GM21619 (cell line): Measurements from ENCODE around the gene MFN2.
"Not testable (repeated sequence)": the region's sequence is repeated elsewhere in the genome, so short reads cannot be mapped to it uniquely, and the experiment has no call there.

Experiments used
- ATAC-seq: cut with Tn5 transposase; IDR thresholded peaks from one replicate; pipeline ENCODE4 v1.9.1; 2021; ENCODE audit not compliant: unreplicated experiment

The MFN2 gene

GRCh38 chr1:12019858-12020509 is 39.7 kb downstream of the MFN2 start:
- ATAC-seq: no peak

- no peak for ATAC-seq
These were observed 41.4 kb downstream of the MFN2 start for GRCh38 chr1:12021616-12022015.

GRCh38 chr1:12022036-12022435 is 41.8 kb downstream of the MFN2 start:
- no peak for ATAC-seq

GRCh38 chr1:12026586-12026985 is 46.3 kb downstream of the MFN2 start:
- ATAC-seq: no peak

GRCh38 chr1:12028248-12028647 is 48.0 kb downstream of the MFN2 start:
- no peak for ATAC-seq

GRCh38 chr1:12028957-12029511 is 48.8 kb downstream of the MFN2 start:
- no peak for ATAC-seq

GRCh38 chr1:12029720-12030339 is 49.6 kb downstream of the MFN2 start:
- no peak for ATAC-seq

GRCh38 chr1:12031039-12031980 is 51.1 kb downstream of the MFN2 start:
- no peak for ATAC-seq

GRCh38 chr1:12032161-12032621 is 51.9 kb downstream of the MFN2 start:
- no peak for ATAC-seq

- ATAC-seq: not testable (repeated sequence)
These were observed 53.2 kb downstream of the MFN2 start for GRCh38 chr1:12033441-12033840.

GRCh38 chr1:12034381-12034801 is 54.1 kb downstream of the MFN2 start:
- ATAC-seq: no peak

GRCh38 chr1:12035312-12035711 is 55.1 kb downstream of the MFN2 start:
- ATAC-seq: no peak

- ATAC-seq: no peak
These were observed 57.5 kb downstream of the MFN2 start for GRCh38 chr1:12037486-12038355.

GRCh38 chr1:12038356-12039163 is 58.3 kb downstream of the MFN2 start:
- no peak for ATAC-seq

GRCh38 chr1:12039164-12039525 is 58.9 kb downstream of the MFN2 start:
- no peak for ATAC-seq

- ATAC-seq: peak; percentile 36
These were observed 59.7 kb downstream of the MFN2 start for GRCh38 chr1:12039824-12040456.

- peak; percentile 72 for ATAC-seq
These were observed 60.3 kb downstream of the MFN2 start for GRCh38 chr1:12040457-12041051.

GRCh38 chr1:12044187-12044877 is 64.1 kb downstream of the MFN2 start:
- ATAC-seq: not testable (repeated sequence)
